ENCODE measurements around the gene PPP1R14C.

The PPP1R14C gene

DNA sequence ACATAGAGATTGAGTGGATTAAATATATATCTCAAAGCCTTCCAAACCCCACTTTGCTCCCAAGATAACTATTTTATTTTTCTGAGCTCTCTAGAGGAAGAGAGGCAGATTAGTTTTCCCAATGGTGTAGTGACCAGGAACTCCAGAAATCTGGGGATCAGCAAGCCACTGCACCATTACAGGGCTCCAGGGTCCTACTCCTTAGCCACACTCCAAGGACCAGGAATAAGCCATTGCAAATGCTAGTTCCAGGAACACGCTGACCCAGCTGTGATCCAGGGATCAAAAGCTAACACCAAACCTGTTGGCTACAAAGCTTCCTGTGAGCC is 128.3 kb downstream of the PPP1R14C start:
- Histone ChIP-seq H3K27me3 (ENCODE audit: control insufficient read depth in 3 of 3, insufficient read depth in 3 of 3, low read depth in 1 of 3, low read length in 3 of 3) (no peaks in the 10 kb centered on the region), H3K18ac (ENCODE audit: low read length) (no peak overlapping the region)
- WGBS, 2 donors (ENCODE audit: extremely low coverage in 2 of 2, insufficient read length in 2 of 2, insufficient replicate concordance in 1 of 2), result no CpG with 5 or more reads among the region's 1 CpG

GRCh38 chr6:150271501-150272263 is 128.8 kb downstream of the PPP1R14C start:
- no peaks in the 10 kb centered on the region for H3K9me3 ChIP-seq (replicated peaks in 1 of 2; ENCODE audit: control insufficient read depth in 2 of 2, insufficient read depth in 1 of 2, low read depth in 1 of 2, low read length in 2 of 2)
- H3K4me3 ChIP-seq (ENCODE audit: low read length in 2 of 2), result no peak overlapping the region
- H4K91ac ChIP-seq (ENCODE audit: low read depth, low read length, poor library complexity), result no peak overlapping the region
- H2AFZ ChIP-seq (ENCODE audit: low read length), result no peak overlapping the region
- no peak overlapping the region for H2BK12ac ChIP-seq (ENCODE audit: low read length)
- H3K23ac ChIP-seq (ENCODE audit: low read depth, low read length, poor library complexity), result no peak overlapping the region
- no peak overlapping the region for H2BK120ac ChIP-seq (ENCODE audit: low read depth, low read length)
- H3K14ac ChIP-seq (ENCODE audit: low read length), result no peak overlapping the region
- H3K4ac ChIP-seq (ENCODE audit: low read length), result no peak overlapping the region
- H3K36me3 ChIP-seq (replicated peaks in 1 of 2; ENCODE audit: control insufficient read depth in 2 of 2, insufficient read depth in 2 of 2, low read length in 2 of 2), result no peaks in the 10 kb centered on the region
- H3K18ac ChIP-seq (ENCODE audit: low read length), result no peak overlapping the region
- no peaks in the 10 kb centered on the region for H3K79me1 ChIP-seq (ENCODE audit: low read depth, low read length)
- no peak overlapping the region for H3K4me2 ChIP-seq (ENCODE audit: insufficient read depth, low read length, poor library complexity, severe bottlenecking)
- no peak for DNase-seq (ENCODE audit: low spot score)
- H3K9ac ChIP-seq (ENCODE audit: low read depth, low read length, poor library complexity), result no peak overlapping the region
- H2AK5ac ChIP-seq (ENCODE audit: low read depth, low read length), result no peak overlapping the region
- H3K27me3 ChIP-seq (ENCODE audit: control insufficient read depth in 3 of 3, insufficient read depth in 3 of 3, low read depth in 1 of 3, low read length in 3 of 3), result no peaks in the 10 kb centered on the region
- H3K27ac ChIP-seq (replicated peaks; ENCODE audit: low read length), result no peak overlapping the region
- H4K8ac ChIP-seq (ENCODE audit: low read depth, low read length), result no peak overlapping the region
- H2BK15ac ChIP-seq (ENCODE audit: low read length), result no peak overlapping the region
- peaks cover 8 to 46% of the 10 kb centered on the region in 2 donors for H3K4me1 ChIP-seq (ENCODE audit: control insufficient read depth in 2 of 2, insufficient read depth in 1 of 2, low read depth in 1 of 2, low read length in 2 of 2)
- no CpG with 5 or more reads among the region's 6 CpGs for WGBS, 2 donors (ENCODE audit: extremely low coverage in 2 of 2, insufficient read length in 2 of 2, insufficient replicate concordance in 1 of 2)
- no peak overlapping the region for H2BK5ac ChIP-seq (ENCODE audit: low read length)

More for the DNA sequence above, 128.3 kb downstream of the PPP1R14C start:
- no peak overlapping the region for H2BK5ac ChIP-seq (ENCODE audit: low read length)
- H3K23ac ChIP-seq (ENCODE audit: low read depth, low read length, poor library complexity), result no peak overlapping the region
- H2BK15ac ChIP-seq (ENCODE audit: low read length), result no peak overlapping the region
- H3K27ac ChIP-seq (replicated peaks; ENCODE audit: low read length), result no peak overlapping the region
- no peaks in the 10 kb centered on the region for H3K36me3 ChIP-seq (replicated peaks in 1 of 2; ENCODE audit: control insufficient read depth in 2 of 2, insufficient read depth in 2 of 2, low read length in 2 of 2)
- no peak overlapping the region for H4K91ac ChIP-seq (ENCODE audit: low read depth, low read length, poor library complexity)
- no peak overlapping the region for H3K9ac ChIP-seq (ENCODE audit: low read depth, low read length, poor library complexity)
- no peaks in the 10 kb centered on the region for H3K9me3 ChIP-seq (replicated peaks in 1 of 2; ENCODE audit: control insufficient read depth in 2 of 2, insufficient read depth in 1 of 2, low read depth in 1 of 2, low read length in 2 of 2)
- H3K4me3 ChIP-seq (ENCODE audit: low read length in 2 of 2), result no peak overlapping the region
- H2AK5ac ChIP-seq (ENCODE audit: low read depth, low read length), result no peak overlapping the region
- no peak overlapping the region for H3K4me2 ChIP-seq (ENCODE audit: insufficient read depth, low read length, poor library complexity, severe bottlenecking)
- no peak overlapping the region for H3K4ac ChIP-seq (ENCODE audit: low read length)
- no peak overlapping the region for H3K14ac ChIP-seq (ENCODE audit: low read length)
- no peak overlapping the region for H2BK12ac ChIP-seq (ENCODE audit: low read length)
- H3K79me1 ChIP-seq (ENCODE audit: low read depth, low read length), result no peaks in the 10 kb centered on the region
- H4K8ac ChIP-seq (ENCODE audit: low read depth, low read length), result no peak overlapping the region
- no peak overlapping the region for H2BK120ac ChIP-seq (ENCODE audit: low read depth, low read length)
- no peak overlapping the region for H2AFZ ChIP-seq (ENCODE audit: low read length)
- no peak for DNase-seq (ENCODE audit: low spot score)
- H3K4me1 ChIP-seq (ENCODE audit: control insufficient read depth in 2 of 2, insufficient read depth in 1 of 2, low read depth in 1 of 2, low read length in 2 of 2), result peaks cover 8 to 42% of the 10 kb centered on the region in 2 donors

- no peak overlapping the region for H3K27ac ChIP-seq (replicated peaks; ENCODE audit: low read length)
- WGBS, 2 donors (ENCODE audit: extremely low coverage in 2 of 2, insufficient read length in 2 of 2, insufficient replicate concordance in 1 of 2), result no CpG with 5 or more reads among the region's 7 CpGs
- no peak overlapping the region for H3K18ac ChIP-seq (ENCODE audit: low read length)
- no peak overlapping the region for H2BK12ac ChIP-seq (ENCODE audit: low read length)
- H3K4ac ChIP-seq (ENCODE audit: low read length), result no peak overlapping the region
- no peak overlapping the region for H4K8ac ChIP-seq (ENCODE audit: low read depth, low read length)
- no peaks in the 10 kb centered on the region for H3K79me1 ChIP-seq (ENCODE audit: low read depth, low read length)
- H3K9ac ChIP-seq (ENCODE audit: low read depth, low read length, poor library complexity), result no peak overlapping the region
- no peak overlapping the region for H3K23ac ChIP-seq (ENCODE audit: low read depth, low read length, poor library complexity)
- no peak overlapping the region for H2BK5ac ChIP-seq (ENCODE audit: low read length)
- no peaks in the 10 kb centered on the region for H3K27me3 ChIP-seq (ENCODE audit: control insufficient read depth in 3 of 3, insufficient read depth in 3 of 3, low read depth in 1 of 3, low read length in 3 of 3)
- peaks cover 8 to 48% of the 10 kb centered on the region in 2 donors for H3K4me1 ChIP-seq (ENCODE audit: control insufficient read depth in 2 of 2, insufficient read depth in 1 of 2, low read depth in 1 of 2, low read length in 2 of 2)
- no peak overlapping the region for H2AFZ ChIP-seq (ENCODE audit: low read length)
- H2BK120ac ChIP-seq (ENCODE audit: low read depth, low read length), result no peak overlapping the region
- H3K9me3 ChIP-seq (replicated peaks in 1 of 2; ENCODE audit: control insufficient read depth in 2 of 2, insufficient read depth in 1 of 2, low read depth in 1 of 2, low read length in 2 of 2), result no peaks in the 10 kb centered on the region
- no peaks in the 10 kb centered on the region for H3K36me3 ChIP-seq (replicated peaks in 1 of 2; ENCODE audit: control insufficient read depth in 2 of 2, insufficient read depth in 2 of 2, low read length in 2 of 2)
- H3K4me3 ChIP-seq (ENCODE audit: low read length in 2 of 2), result no peak overlapping the region
- H3K14ac ChIP-seq (ENCODE audit: low read length), result no peak overlapping the region
- no peak overlapping the region for H2BK15ac ChIP-seq (ENCODE audit: low read length)
- DNase-seq (ENCODE audit: low spot score), result no peak
- no peak overlapping the region for H3K4me2 ChIP-seq (ENCODE audit: insufficient read depth, low read length, poor library complexity, severe bottlenecking)
- H2AK5ac ChIP-seq (ENCODE audit: low read depth, low read length), result no peak overlapping the region
- no peak overlapping the region for H4K91ac ChIP-seq (ENCODE audit: low read depth, low read length, poor library complexity)
These were observed 129.6 kb downstream of the PPP1R14C start for GRCh38 chr6:150272264-150272975.

DNA sequence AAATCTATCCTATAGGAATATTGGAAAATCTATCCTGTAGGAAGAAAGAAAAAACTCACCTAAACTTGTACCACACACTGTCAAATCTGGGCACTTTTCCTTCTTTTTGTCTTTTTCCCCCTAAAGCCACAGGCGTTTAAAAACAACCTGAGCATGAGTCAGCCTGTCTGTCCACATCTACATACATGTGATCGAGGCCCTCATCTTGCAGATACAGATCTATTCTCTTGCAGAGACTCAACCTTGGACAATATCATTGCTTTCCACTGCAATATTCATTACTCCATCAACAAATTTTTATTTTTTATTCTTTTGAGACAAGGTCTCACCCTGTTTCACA is 130.1 kb downstream of the PPP1R14C start:
- H2BK120ac ChIP-seq (ENCODE audit: low read depth, low read length), result no peak overlapping the region
- no peak overlapping the region for H2BK12ac ChIP-seq (ENCODE audit: low read length)
- H3K23ac ChIP-seq (ENCODE audit: low read depth, low read length, poor library complexity), result no peak overlapping the region
- no peaks in the 10 kb centered on the region for H3K36me3 ChIP-seq (replicated peaks in 1 of 2; ENCODE audit: control insufficient read depth in 2 of 2, insufficient read depth in 2 of 2, low read length in 2 of 2)
- H3K27me3 ChIP-seq (ENCODE audit: control insufficient read depth in 3 of 3, insufficient read depth in 3 of 3, low read depth in 1 of 3, low read length in 3 of 3), result no peaks in the 10 kb centered on the region
- no peak overlapping the region for H3K4me3 ChIP-seq (ENCODE audit: low read length in 2 of 2)
- H3K4ac ChIP-seq (ENCODE audit: low read length), result no peak overlapping the region
- no peak overlapping the region for H3K4me2 ChIP-seq (ENCODE audit: insufficient read depth, low read length, poor library complexity, severe bottlenecking)
- no peak for DNase-seq (ENCODE audit: low spot score)
- no peak overlapping the region for H2BK15ac ChIP-seq (ENCODE audit: low read length)
- H3K9ac ChIP-seq (ENCODE audit: low read depth, low read length, poor library complexity), result no peak overlapping the region
- H4K91ac ChIP-seq (ENCODE audit: low read depth, low read length, poor library complexity), result no peak overlapping the region
- WGBS, 2 donors (ENCODE audit: extremely low coverage in 2 of 2, insufficient read length in 2 of 2, insufficient replicate concordance in 1 of 2), result no CpG with 5 or more reads among the region's 2 CpGs
- H3K18ac ChIP-seq (ENCODE audit: low read length), result no peak overlapping the region
- H3K9me3 ChIP-seq (replicated peaks in 1 of 2; ENCODE audit: control insufficient read depth in 2 of 2, insufficient read depth in 1 of 2, low read depth in 1 of 2, low read length in 2 of 2), result no peaks in the 10 kb centered on the region
- H4K8ac ChIP-seq (ENCODE audit: low read depth, low read length), result no peak overlapping the region
- no peak overlapping the region for H2BK5ac ChIP-seq (ENCODE audit: low read length)
- H3K4me1 ChIP-seq (ENCODE audit: control insufficient read depth in 2 of 2, insufficient read depth in 1 of 2, low read depth in 1 of 2, low read length in 2 of 2), result peaks cover 8 to 51% of the 10 kb centered on the region in 2 donors
- H2AK5ac ChIP-seq (ENCODE audit: low read depth, low read length), result no peak overlapping the region
- no peaks in the 10 kb centered on the region for H3K79me1 ChIP-seq (ENCODE audit: low read depth, low read length)
- no peak overlapping the region for H3K14ac ChIP-seq (ENCODE audit: low read length)
- no peak overlapping the region for H3K27ac ChIP-seq (replicated peaks; ENCODE audit: low read length)
- H2AFZ ChIP-seq (ENCODE audit: low read length), result no peak overlapping the region
